GM21529 (cell line): Measurements from ENCODE around the gene FBH1.
"Not testable (repeated sequence)": the region's sequence is repeated elsewhere in the genome, so short reads cannot be mapped to it uniquely, and the experiment has no call there.

ENCODE experiments used
- ATAC-seq: cut with Tn5 transposase; IDR thresholded peaks from one replicate; pipeline ENCODE4 v1.9.1; 2021; ENCODE audit not compliant: unreplicated experiment

FBH1 gene

GRCh38 chr10:5956146-5956936, 66.3 kb downstream of the FBH1 start:
- no peak for ATAC-seq

GRCh38 chr10:5958077-5958476, 68.0 kb downstream of the FBH1 start:
- ATAC-seq: no peak

- ATAC-seq: no peak
Observed at GRCh38 chr10:5958675-5959074, 68.6 kb downstream of the FBH1 start.

GRCh38 chr10:5959142-5959541, 69.1 kb downstream of the FBH1 start:
- no peak for ATAC-seq

- no peak for ATAC-seq
Observed at GRCh38 chr10:5959581-5960069, 69.6 kb downstream of the FBH1 start.

- ATAC-seq: no peak
Observed at GRCh38 chr10:5960070-5960972, 70.3 kb downstream of the FBH1 start.

GRCh38 chr10:5960973-5961275, 70.9 kb downstream of the FBH1 start:
- not testable (repeated sequence) for ATAC-seq

- no peak for ATAC-seq
Observed at GRCh38 chr10:5961405-5962100, 71.5 kb downstream of the FBH1 start.

GRCh38 chr10:5962358-5962940, 72.4 kb downstream of the FBH1 start:
- ATAC-seq: not testable (repeated sequence)

- ATAC-seq: no peak
Observed at GRCh38 chr10:5963071-5963470, 73.0 kb downstream of the FBH1 start.

GRCh38 chr10:5963591-5963990, 73.5 kb downstream of the FBH1 start:
- no peak for ATAC-seq

- ATAC-seq: no peak
Observed at GRCh38 chr10:5964736-5965135, 74.7 kb downstream of the FBH1 start.

- ATAC-seq: no peak
Observed at GRCh38 chr10:5965266-5965665, 75.2 kb downstream of the FBH1 start.

GRCh38 chr10:5968037-5968680, 78.1 kb downstream of the FBH1 start:
- ATAC-seq: no peak

- no peak for ATAC-seq
Observed at GRCh38 chr10:5968681-5969453, 78.8 kb downstream of the FBH1 start.

- ATAC-seq: no peak
Observed at GRCh38 chr10:5970066-5970465, 80.0 kb downstream of the FBH1 start.

- ATAC-seq: no peak
Observed at GRCh38 chr10:5970527-5970926, 80.5 kb downstream of the FBH1 start.

GRCh38 chr10:5971315-5971832, 81.3 kb downstream of the FBH1 start:
- ATAC-seq: no peak

- no peak for ATAC-seq
Observed at GRCh38 chr10:5971886-5972285, 81.8 kb downstream of the FBH1 start.

- ATAC-seq: no peak
Observed at GRCh38 chr10:5973069-5973468, 83.0 kb downstream of the FBH1 start.
